AG04449 (cell line): ENCODE data around the gene MLH3.

Source experiments
- CTCF ChIA-PET: fragments of 350-600 bp; formaldehyde crosslinking; extraction: SDS; loops from one replicate; lab custom pipeline; 2021; ENCODE audit warnings: antibody characterized with exemption; lab: Yijun Ruan, JAX
- POLR2A ChIA-PET: fragments of 400-600, 350-600 bp; formaldehyde crosslinking; extraction: SDS; loops from one replicate; lab custom pipeline; 2020; ENCODE audit warnings: antibody characterized with exemption, inconsistent platforms; lab: Yijun Ruan, JAX
- DNase-seq: peaks from one replicate; pipeline ENCODE4 v3.0.0-alpha.2; 2010; ENCODE audit warnings: low read depth, low spot score
- H3K4me3 ChIP-seq: 2 replicates; pipeline ENCODE4 v1.5.1; 2011; ENCODE audit warnings: low read depth, mild to moderate bottlenecking, control low read depth, low read length
- TF ChIP-seq, protein P1 (sequence below): IDR thresholded peaks from one replicate; pipeline ENCODE4 v1.5.1; 2011; ENCODE audit warnings: mild to moderate bottlenecking, moderate library complexity, low read length, control low read depth, inconsistent platforms; ENCODE audit not compliant: insufficient read depth; ENCODE audit errors: missing control alignments

The MLH3 gene

DNA sequence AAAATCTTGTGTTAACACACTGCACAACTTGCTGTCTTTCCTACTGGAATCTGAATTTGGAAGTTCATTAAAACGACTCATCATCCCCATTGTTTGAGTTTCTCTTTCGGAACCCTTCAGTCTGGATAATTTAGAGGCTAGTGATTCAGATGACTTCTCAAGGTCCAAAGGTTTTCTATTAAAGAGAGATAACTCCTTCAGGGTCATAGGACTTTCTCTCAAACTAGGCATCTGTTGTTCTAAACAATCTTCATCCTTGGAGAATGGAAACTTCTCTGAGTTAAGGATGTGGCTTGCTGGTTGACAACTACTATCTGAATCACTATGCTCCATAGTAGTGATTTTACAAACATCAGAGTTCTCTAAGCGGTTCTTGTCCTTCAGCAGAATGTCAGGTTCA is 4.4 kb downstream of the MLH3 start:
- ChIA-PET POLR2A (no interaction called here), CTCF (no interaction called here)
- H3K4me3 ChIP-seq, result no peak overlapping the region
- no peak for DNase-seq
- TF ChIP-seq, protein P1, sequence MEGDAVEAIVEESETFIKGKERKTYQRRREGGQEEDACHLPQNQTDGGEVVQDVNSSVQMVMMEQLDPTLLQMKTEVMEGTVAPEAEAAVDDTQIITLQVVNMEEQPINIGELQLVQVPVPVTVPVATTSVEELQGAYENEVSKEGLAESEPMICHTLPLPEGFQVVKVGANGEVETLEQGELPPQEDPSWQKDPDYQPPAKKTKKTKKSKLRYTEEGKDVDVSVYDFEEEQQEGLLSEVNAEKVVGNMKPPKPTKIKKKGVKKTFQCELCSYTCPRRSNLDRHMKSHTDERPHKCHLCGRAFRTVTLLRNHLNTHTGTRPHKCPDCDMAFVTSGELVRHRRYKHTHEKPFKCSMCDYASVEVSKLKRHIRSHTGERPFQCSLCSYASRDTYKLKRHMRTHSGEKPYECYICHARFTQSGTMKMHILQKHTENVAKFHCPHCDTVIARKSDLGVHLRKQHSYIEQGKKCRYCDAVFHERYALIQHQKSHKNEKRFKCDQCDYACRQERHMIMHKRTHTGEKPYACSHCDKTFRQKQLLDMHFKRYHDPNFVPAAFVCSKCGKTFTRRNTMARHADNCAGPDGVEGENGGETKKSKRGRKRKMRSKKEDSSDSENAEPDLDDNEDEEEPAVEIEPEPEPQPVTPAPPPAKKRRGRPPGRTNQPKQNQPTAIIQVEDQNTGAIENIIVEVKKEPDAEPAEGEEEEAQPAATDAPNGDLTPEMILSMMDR, result no peak

GRCh38 chr14:75046275-75046674 is 5.0 kb downstream of the MLH3 start:
- H3K4me3 ChIP-seq, result no peak overlapping the region
- ChIA-PET CTCF (no interaction called here), POLR2A (no interaction called here)
- no peak for DNase-seq
- TF ChIP-seq, protein P1, result no peak

GRCh38 chr14:75044752-75045151 is 6.5 kb downstream of the MLH3 start:
- POLR2A ChIA-PET, result no interaction called here
- CTCF ChIA-PET, result interaction anchor here (1.1 kb wide), 1 partner anchor 444 kb away, joined by 3 read pairs; no protein-coding TSS in a partner anchor
- no peak for DNase-seq
- H3K4me3 ChIP-seq, result no peak overlapping the region
- TF ChIP-seq, protein P1, result no peak

DNA sequence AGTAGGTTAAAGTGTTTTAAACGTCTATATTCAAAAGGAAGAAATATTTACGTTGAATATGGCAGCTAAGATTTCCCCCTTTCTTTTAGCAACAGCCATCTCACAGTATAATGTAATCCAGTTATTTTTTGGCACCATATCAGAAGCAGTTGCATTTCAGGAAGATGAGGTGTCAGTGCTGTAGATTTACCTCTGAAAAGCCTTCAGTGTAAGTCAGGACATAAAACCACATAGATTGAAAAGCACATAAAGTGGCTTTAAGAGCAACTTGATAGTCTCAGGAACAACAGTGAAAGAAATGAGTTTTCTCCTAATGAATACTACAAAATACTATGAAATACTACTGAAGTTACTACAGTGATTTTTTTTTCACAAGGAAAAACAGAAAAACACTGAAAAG is 6.9 kb downstream of the MLH3 start:
- TF ChIP-seq, protein P1, result no peak
- CTCF ChIA-PET, result no interaction called here

DNA sequence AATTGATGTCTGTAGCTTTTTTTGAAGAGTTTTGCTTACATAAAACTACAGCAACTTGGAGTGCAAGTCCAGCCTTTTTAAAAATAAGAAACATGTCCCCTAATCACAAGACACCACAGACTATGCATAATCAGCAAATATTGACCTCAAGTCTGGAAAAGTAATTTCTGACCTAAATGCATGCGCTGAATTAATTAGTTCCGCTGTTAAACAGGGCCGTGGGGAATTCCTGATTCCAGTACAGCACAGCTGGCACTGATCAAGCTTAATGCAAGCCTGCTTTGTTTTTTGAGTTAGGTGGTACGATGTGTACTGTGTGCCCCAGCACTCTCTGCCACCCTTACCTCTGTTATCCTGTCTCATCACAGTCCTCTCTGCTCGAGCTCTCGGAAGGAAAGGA is 9.2 kb downstream of the MLH3 start:
- CTCF ChIA-PET, result interaction anchor here (0.8 to 1.6 kb wide), 5 partner anchors 11 to 97 kb away, joined by 3 to 5 read pairs (median 4); no protein-coding TSS in a partner anchor
- POLR2A ChIA-PET, result no interaction called here
- TF ChIP-seq, protein P1, result no peak
- no peak overlapping the region for H3K4me3 ChIP-seq
- DNase-seq, result no peak

More for the DNA sequence above, 6.9 kb downstream of the MLH3 start:
- H3K4me3 ChIP-seq, result no peak overlapping the region
- peak; percentile 52 for DNase-seq
- POLR2A ChIA-PET, result no interaction called here

DNA sequence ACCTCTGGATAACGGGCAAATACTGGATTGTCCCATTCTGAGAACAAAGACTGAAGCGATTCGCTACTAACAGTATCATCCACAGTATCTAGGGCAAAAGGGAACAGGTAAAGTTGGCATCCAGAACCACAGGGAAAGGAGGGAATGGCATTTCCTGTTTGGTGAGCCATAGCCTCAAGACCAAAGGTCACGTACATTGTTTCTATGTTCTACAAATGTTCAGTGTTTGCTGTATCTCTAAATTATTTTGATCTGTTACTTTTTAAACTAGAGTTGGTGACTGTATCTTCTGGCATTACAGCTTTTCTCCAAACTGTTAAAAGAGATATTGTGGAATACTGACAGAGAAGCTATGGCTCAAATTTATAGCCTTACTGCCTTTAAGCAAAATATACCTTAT is 9.7 kb downstream of the MLH3 start:
- TF ChIP-seq, protein P1, result no peak
- CTCF ChIA-PET, result interaction anchor here (0.8 to 1.6 kb wide), 5 partner anchors 11 to 96 kb away, joined by 3 to 5 read pairs (median 4); no protein-coding TSS in a partner anchor
- DNase-seq, result no peak
- POLR2A ChIA-PET, result no interaction called here
- no peak overlapping the region for H3K4me3 ChIP-seq
